ENCODE data around the gene SLC6A19. TPM values are rescaled to one million over a fixed set of nuclear protein-coding genes. Genes with fewer than 3 reads are reported as not detected.

SLC6A19 gene
- total RNA-seq, 1 donor from 2014 or later, result not detected

GRCh38 chr5:1179383-1179715 is 22.0 kb upstream of the SLC6A19 start:
- H3K9me3 ChIP-seq (ENCODE audit: low read depth), result no peaks in the 10 kb centered on the region
- H2AFZ ChIP-seq (replicated peaks), result no peak overlapping the region
- H4K20me1 ChIP-seq (ENCODE audit: low read depth), result no peaks in the 10 kb centered on the region
- H3K4me1 Mint-ChIP-seq, result peaks cover 4% of the 10 kb centered on the region
- H3K4me1 ChIP-seq, result peaks cover 5% of the 10 kb centered on the region
- H3K27ac ChIP-seq, result no peak overlapping the region
- H3K27me3 Mint-ChIP-seq (ENCODE audit: insufficient read depth, low read depth), result peaks cover 4% of the 10 kb centered on the region
- no peak overlapping the region for H3K4me2 ChIP-seq
- H3K36me3 Mint-ChIP-seq, result no peaks in the 10 kb centered on the region
- no peak for DNase-seq (ENCODE audit: low spot score)
- H3K4me3 Mint-ChIP-seq, result no peak overlapping the region
- no peaks in the 10 kb centered on the region for H3K27me3 ChIP-seq
- TF ChIP-seq CTCF (IDR thresholded peaks at IDR 0.05) (no peak), EZH2phosphoT487 (IDR thresholded peaks at IDR 0.05) (no peak)
- H3K4me3 ChIP-seq, result no peak overlapping the region
- no peaks in the 10 kb centered on the region for H3K36me3 ChIP-seq
- no peaks in the 10 kb centered on the region for H3K79me2 ChIP-seq (ENCODE audit: low read depth)
- H3F3A ChIP-seq (ENCODE audit: low read depth), result no peaks in the 10 kb centered on the region
- no peak overlapping the region for H3K9ac ChIP-seq
- no peaks in the 10 kb centered on the region for H3K9me3 Mint-ChIP-seq
- no peak overlapping the region for H3K27ac Mint-ChIP-seq

- H3K9ac ChIP-seq, result no peak overlapping the region
- no peak overlapping the region for H2AFZ ChIP-seq (replicated peaks)
- no peaks in the 10 kb centered on the region for H3K9me3 ChIP-seq (ENCODE audit: low read depth)
- TF ChIP-seq CTCF (IDR thresholded peaks at IDR 0.05) (no peak), EZH2 (IDR thresholded peaks at IDR 0.05) (no peak), EZH2phosphoT487 (IDR thresholded peaks at IDR 0.05) (no peak)
- DNase-seq (ENCODE audit: low spot score), result no peak
- peaks cover 5% of the 10 kb centered on the region for H3K4me1 ChIP-seq
- no peak overlapping the region for H3K27ac ChIP-seq
- no peak overlapping the region for H3K27ac Mint-ChIP-seq
- H4K20me1 ChIP-seq (ENCODE audit: low read depth), result no peaks in the 10 kb centered on the region
- no peak overlapping the region for H3K4me2 ChIP-seq
- no peaks in the 10 kb centered on the region for H3K36me3 ChIP-seq
- H3K4me3 Mint-ChIP-seq, result no peak overlapping the region
- H3K27me3 ChIP-seq, result no peaks in the 10 kb centered on the region
- no peak overlapping the region for H3K4me3 ChIP-seq
- H3K9me3 Mint-ChIP-seq, result no peaks in the 10 kb centered on the region
- peaks cover under 1% of the 10 kb centered on the region for H3K27me3 Mint-ChIP-seq (ENCODE audit: insufficient read depth, low read depth)
- H3F3A ChIP-seq (ENCODE audit: low read depth), result no peaks in the 10 kb centered on the region
- no peaks in the 10 kb centered on the region for H3K36me3 Mint-ChIP-seq
- H3K79me2 ChIP-seq (ENCODE audit: low read depth), result no peaks in the 10 kb centered on the region
- H3K4me1 Mint-ChIP-seq, result peaks cover 4% of the 10 kb centered on the region
Observed at GRCh38 chr5:1180096-1180495, 21.3 kb upstream of the SLC6A19 start.

DNA sequence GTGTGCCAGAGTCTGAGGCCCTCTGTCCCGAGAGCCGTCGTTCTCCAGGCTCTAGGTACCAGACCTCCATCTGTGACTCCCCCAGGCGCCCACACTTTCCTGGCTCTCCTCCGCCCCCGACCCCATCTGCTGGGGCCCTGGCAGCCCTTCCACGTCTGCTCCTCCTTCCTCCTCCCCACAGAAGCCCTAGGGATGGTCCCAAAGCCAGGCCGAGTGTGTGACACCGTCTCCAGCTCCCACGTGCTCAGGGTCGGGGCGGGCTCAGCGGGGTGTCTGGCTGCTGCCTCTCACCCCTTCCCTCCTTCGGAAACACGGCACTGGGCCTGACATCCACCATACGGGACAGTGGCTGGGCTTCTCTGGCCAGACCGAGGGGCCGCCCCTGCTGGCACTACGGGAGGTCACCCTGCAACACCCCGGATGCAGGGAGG is 20.5 kb upstream of the SLC6A19 start:
- Histone ChIP-seq H3F3A (ENCODE audit: low read depth) (no peaks in the 10 kb centered on the region), H4K20me1 (ENCODE audit: low read depth) (no peaks in the 10 kb centered on the region), H2AFZ (replicated peaks) (no peak overlapping the region), H3K27me3 (no peaks in the 10 kb centered on the region), H3K4me1 (peaks cover 5% of the 10 kb centered on the region), H3K36me3 (no peaks in the 10 kb centered on the region), H3K9ac (no peak overlapping the region), H3K79me2 (ENCODE audit: low read depth) (no peaks in the 10 kb centered on the region), H3K4me2 (no peak overlapping the region), H3K9me3 (ENCODE audit: low read depth) (no peaks in the 10 kb centered on the region), H3K4me3 (no peak overlapping the region), H3K27ac (no peak overlapping the region)
- TF ChIP-seq CTCF (IDR thresholded peaks at IDR 0.05), result no peak
- no peak for TF ChIP-seq EZH2phosphoT487 (IDR thresholded peaks at IDR 0.05)
- no peak for TF ChIP-seq EZH2 (IDR thresholded peaks at IDR 0.05)
- Mint-ChIP-seq H3K27me3 (ENCODE audit: insufficient read depth, low read depth) (no peaks in the 10 kb centered on the region), H3K27ac (peak overlapping the region; percentile 25), H3K36me3 (no peaks in the 10 kb centered on the region), H3K4me1 (peaks cover 7% of the 10 kb centered on the region), H3K4me3 (no peak overlapping the region), H3K9me3 (no peaks in the 10 kb centered on the region)
- no peak for DNase-seq (ENCODE audit: low spot score)

All from neural progenitor cell (in vitro differentiated cells).